K562 (cell line): ENCODE data around the gene RBMS1. TPM values are rescaled to one million over a fixed set of nuclear protein-coding genes. Genes with fewer than 3 reads are reported as not detected.

Experiments used
- ATAC-seq: fragments of 200-7000 bp; cut with Tn5 transposase; 3 replicates; pipeline ENCODE4 v1.9.1; 2020; ENCODE audit warnings: moderate library complexity
- BruUV-seq: library from RNA; stranded (reverse); fragments of 400-500 nt; replicated peaks from 2 replicates; lab custom pipeline; 2021; lab: Mats Ljungman, UMichigan
- CTCF ChIA-PET: fragments of 300-600 bp; formaldehyde crosslinking; extraction: SDS; loops from one replicate; lab custom pipeline; 2021; ENCODE audit warnings: low intra/inter-chr PET ratio; lab: Yijun Ruan, JAX
- POLR2A ChIA-PET: fragments of 300-600, 350-650 bp; sonication (Branson Sonifier 250); formaldehyde crosslinking; extraction: SDS; loops from one replicate; lab custom pipeline; 2021; ENCODE audit warnings: antibody characterized with exemption, inconsistent platforms; lab: Yijun Ruan, JAX
- DNase-seq, 4 experiments: peaks; one replicate each; pipeline versions ENCODE4 v3.0.0 to v3.0.0-alpha.2; 2011 to 2018; ENCODE audit warnings: low spot score in 3 of 4, mixed read lengths in 3 of 4; ENCODE audit errors: extremely low read depth in 1 of 4
- FAIRE-seq: peaks from 2 replicates; lab custom pipeline; 2011; peaks lifted over from hg19 to GRCh38; lab: Jason Lieb, UNC
- H2AFZ ChIP-seq: 2 replicates; pipeline ENCODE4 v1.6.0; 2011; ENCODE audit warnings: low read depth, low read length, control low read depth, inconsistent platforms
- H3K27ac ChIP-seq: fragments of 200-600 bp; 3 replicates; pipeline ENCODE4 v1.8.0; 2011; ENCODE audit warnings: low read depth, mild to moderate bottlenecking, control low read depth, inconsistent platforms, low read length, moderate library complexity, mixed read lengths; ENCODE audit errors: extremely low read depth
- H3K27me3 ChIP-seq, 2 experiments: fragments of 300-600 bp in 1 of 2; 2 replicates in 1 of 2; 3 replicates in 1 of 2; pipeline versions ENCODE4 v1.6.0 to v1.8.0; 2011; ENCODE audit warnings: inconsistent platforms in 2 of 2, low read length in 2 of 2, mild to moderate bottlenecking in 1 of 2, mixed read lengths in 1 of 2, moderate library complexity in 1 of 2; ENCODE audit not compliant: control insufficient read depth in 2 of 2, insufficient read depth in 2 of 2
- H3K36me3 ChIP-seq: fragments of 300-600 bp; 3 replicates; pipeline ENCODE4 v1.8.0; 2011; ENCODE audit warnings: mild to moderate bottlenecking, low read length, inconsistent platforms; ENCODE audit not compliant: control insufficient read depth, insufficient read depth
- H3K4me1 ChIP-seq, 2 experiments: fragments of 200-600 bp in 1 of 2; replicated peaks in 1 of 2; 2 replicates in 1 of 2; 3 replicates in 1 of 2; pipeline versions ENCODE4 v1.5.1 to v1.8.0; 2011; ENCODE audit warnings: inconsistent platforms in 2 of 2, low read length in 2 of 2, mild to moderate bottlenecking in 1 of 2, mixed read lengths in 1 of 2, moderate library complexity in 1 of 2; ENCODE audit not compliant: control insufficient read depth in 2 of 2, insufficient read depth in 2 of 2
- H3K4me2 ChIP-seq: 2 replicates; pipeline ENCODE4 v1.6.1; 2011; ENCODE audit warnings: low read length, control low read depth, inconsistent platforms, mixed read lengths; ENCODE audit not compliant: insufficient read depth
- H3K4me3 ChIP-seq: fragments of 200-600 bp; sonication (generic), shearing (Covaris generic); 2 replicates; pipeline ENCODE4 v1.5.1; 2016; ENCODE audit warnings: control low read depth, inconsistent platforms
- H3K79me2 ChIP-seq: fragments of 200-600 bp; 3 replicates; pipeline ENCODE4 v1.8.0; 2011; ENCODE audit warnings: low read length, inconsistent platforms; ENCODE audit not compliant: control insufficient read depth, insufficient read depth
- H3K9ac ChIP-seq, 2 experiments: 2 replicates each; pipeline versions ENCODE4 v1.6.0 to v1.6.1; 2011; ENCODE audit warnings: low read depth in 2 of 2, low read length in 2 of 2, control low read depth in 1 of 2, inconsistent platforms in 1 of 2, mild to moderate bottlenecking in 1 of 2, mixed read lengths in 1 of 2; ENCODE audit not compliant: insufficient read depth in 1 of 2
- H3K9me1 ChIP-seq: one replicate; pipeline ENCODE4 v1.6.0; 2011; ENCODE audit warnings: inconsistent platforms, mild to moderate bottlenecking, low read length, moderate library complexity; ENCODE audit not compliant: control insufficient read depth, insufficient read depth
- H3K9me3 ChIP-seq: replicated peaks from 2 replicates; pipeline ENCODE4 v1.5.1; 2011; ENCODE audit warnings: low read depth, low read length, inconsistent platforms; ENCODE audit not compliant: control insufficient read depth, insufficient read depth
- H4K20me1 ChIP-seq: replicated peaks from 2 replicates; pipeline ENCODE4 v1.6.1; 2011; ENCODE audit warnings: low read length, inconsistent platforms, mixed read lengths; ENCODE audit not compliant: control insufficient read depth, insufficient read depth
- HDAC6 ChIP-seq: IDR thresholded peaks from 2 replicates; pipeline ENCODE4 v1.6.1; 2012; ENCODE audit warnings: low read depth, mild to moderate bottlenecking, control low read depth, inconsistent platforms, low read length, moderate library complexity
- PTBP1 ChIP-seq: fragments of 200-400 bp; formaldehyde crosslinking; IDR thresholded peaks from 2 replicates; pipeline ENCODE4 v1.6.1; 2017; ENCODE audit warnings: low read depth, low read length
- RB1 ChIP-seq: fragments of 450-650 bp; IDR thresholded peaks from 2 replicates; pipeline ENCODE4 v1.6.1; 2017; ENCODE audit warnings: low read depth, mild to moderate bottlenecking
- RBBP5 ChIP-seq: fragments of 200-600 bp; sonication (generic); IDR thresholded peaks from 2 replicates; pipeline ENCODE4 v1.6.1; 2012; ENCODE audit warnings: borderline replicate concordance, mild to moderate bottlenecking, low read length, control low read depth, inconsistent platforms; ENCODE audit not compliant: insufficient read depth, poor library complexity, severe bottlenecking
- U2AF1 ChIP-seq: fragments of 200-400 bp; formaldehyde crosslinking; optimal IDR thresholded peaks from 2 replicates; pipeline ENCODE3; 2017; ENCODE audit warnings: mild to moderate bottlenecking, low read depth, low read length, moderate library complexity
- ZNF280B ChIP-seq: fragments of 250-450 bp; sonication (Bioruptor Pico); IDR thresholded peaks from 2 replicates; pipeline ENCODE4 v1.5.1; 2021; ENCODE audit warnings: mild to moderate bottlenecking
- WGBS: fragments of 100-300 bp; shearing (Covaris generic); methylation state at CpG from one replicate; pipeline ENCODE4 v1.1.6; 2016; ENCODE audit warnings: low coverage, mixed read lengths; ENCODE audit not compliant: insufficient coverage; ENCODE audit errors: missing lambda C conversion rate; 5-methylcytosine and 5-hydroxymethylcytosine counted together
- in situ Hi-C: fragments of 300-500 bp; cut with MboI; formaldehyde crosslinking; loops from 4 replicates; pipeline ENCODE4 v1.15.0; 2018; ENCODE audit warnings: inconsistent platforms, mixed read lengths
- intact Hi-C: fragments of 100-400 bp; cut with micrococcal nuclease; formaldehyde crosslinking; loops from 2 replicates; pipeline ENCODE4 v1.14.2; 2022
- polyA plus RNA-seq, 8 experiments: library from polyadenylated mRNA; depleted of rRNA in 4 of 8; stranded (reverse) in 5 of 8; unstranded in 3 of 8; fragments of >200 nt; fragmentation: Nextera tagmentation in 2 of 8; fragmentation: Illumina TruSeq in 1 of 8; extraction: Ambion mirVana in 2 of 8; extraction: Trizol in 1 of 8; gene quantifications; 2 replicates each; pipeline versions ENCODE4 v1.2.1 to v1.2.3, GENCODE V29; 2011 to 2014; ENCODE audit warnings: inconsistent platforms in 1 of 8, missing spikeins in 1 of 8
- total RNA-seq, 7 experiments: library from RNA; depleted of rRNA in 6 of 7; stranded (reverse); fragments of >200 nt in 6 of 7; fragmentation: Illumina TruSeq in 2 of 7; extraction: Trizol in 2 of 7; gene quantifications; 2 replicates each; pipeline versions ENCODE4 v1.2.1 to v1.2.3, GENCODE V29; 2011 to 2021; ENCODE audit warnings: low replicate concordance in 1 of 7
- TF ChIP-seq, protein P1 (sequence below), 2 experiments: fragments of 450-650 bp in 1 of 2; sonication (generic) in 1 of 2; formaldehyde crosslinking; conservative IDR thresholded peaks; 2 replicates each; pipeline versions ENCODE4 v1.4.0 to v1.8.1; 2020 to 2022; ENCODE audit warnings: mild to moderate bottlenecking in 1 of 2, missing genetic modification reagents in 1 of 2
- TF ChIP-seq, protein P2 (sequence below): fragments of 250-450 bp; sonication (Bioruptor Pico); IDR thresholded peaks from 2 replicates; pipeline ENCODE4 v1.5.0; 2021
- TF ChIP-seq, protein P3 (sequence below): fragments of 450-650 bp; IDR thresholded peaks from 2 replicates; pipeline ENCODE4 v1.6.1; 2014; ENCODE audit warnings: low read depth, mild to moderate bottlenecking, moderate library complexity, borderline replicate concordance

Gene RBMS1
- total and polyA plus RNA-seq, 9 of the 15 experiments (the other 6 are each of a cell fraction or from before 2014, with no cell fraction given): 0.04 to 0.31 (median 0.09) TPM; not detected in 6

DNA sequence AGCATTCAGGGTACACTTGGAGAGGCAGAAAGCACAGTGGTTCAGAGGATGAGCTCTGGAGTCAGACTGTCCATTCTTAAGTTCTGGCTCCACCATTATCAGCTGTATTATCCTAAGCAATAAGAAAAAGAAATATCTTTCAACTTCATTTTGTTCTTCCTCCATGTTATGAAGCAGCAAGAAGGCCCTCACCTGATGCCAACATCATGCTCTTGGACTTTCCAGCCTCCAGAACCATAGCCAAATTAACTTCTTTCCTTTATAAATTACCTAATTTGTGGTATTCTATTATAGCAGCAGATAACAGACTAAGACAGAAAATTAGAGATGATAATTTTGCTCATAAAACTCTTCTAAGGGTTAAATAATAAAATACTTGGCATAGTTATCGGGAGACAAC, 137.1 kb downstream of the RBMS1 start:
- intact Hi-C loops (no loop called here), in situ Hi-C loops (no loop called here)
- no peak for FAIRE-seq
- BruUV-seq: no TSS peak
- Histone ChIP-seq H3K9ac (no peak overlapping the region), H3K79me2 (no peaks in the 10 kb centered on the region), H3K4me3 (no peak overlapping the region), H3K9me1 (no peaks in the 10 kb centered on the region), H4K20me1 (no peaks in the 10 kb centered on the region), H3K27ac (no peak overlapping the region), H3K9me3 (no peaks in the 10 kb centered on the region)
- WGBS: 0% methylated on average over 1 of the region's 1 CpG
- ChIA-PET POLR2A (no interaction called here), CTCF (no interaction called here)
- DNase-seq: no peak
- TF ChIP-seq U2AF1: no peak
- TF ChIP-seq, protein P1, sequence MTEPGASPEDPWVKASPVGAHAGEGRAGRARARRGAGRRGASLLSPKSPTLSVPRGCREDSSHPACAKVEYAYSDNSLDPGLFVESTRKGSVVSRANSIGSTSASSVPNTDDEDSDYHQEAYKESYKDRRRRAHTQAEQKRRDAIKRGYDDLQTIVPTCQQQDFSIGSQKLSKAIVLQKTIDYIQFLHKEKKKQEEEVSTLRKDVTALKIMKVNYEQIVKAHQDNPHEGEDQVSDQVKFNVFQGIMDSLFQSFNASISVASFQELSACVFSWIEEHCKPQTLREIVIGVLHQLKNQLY (CRISPR knock-in tag; conservative IDR thresholded peaks at IDR 0.05): no peak
- TF ChIP-seq, protein P2, sequence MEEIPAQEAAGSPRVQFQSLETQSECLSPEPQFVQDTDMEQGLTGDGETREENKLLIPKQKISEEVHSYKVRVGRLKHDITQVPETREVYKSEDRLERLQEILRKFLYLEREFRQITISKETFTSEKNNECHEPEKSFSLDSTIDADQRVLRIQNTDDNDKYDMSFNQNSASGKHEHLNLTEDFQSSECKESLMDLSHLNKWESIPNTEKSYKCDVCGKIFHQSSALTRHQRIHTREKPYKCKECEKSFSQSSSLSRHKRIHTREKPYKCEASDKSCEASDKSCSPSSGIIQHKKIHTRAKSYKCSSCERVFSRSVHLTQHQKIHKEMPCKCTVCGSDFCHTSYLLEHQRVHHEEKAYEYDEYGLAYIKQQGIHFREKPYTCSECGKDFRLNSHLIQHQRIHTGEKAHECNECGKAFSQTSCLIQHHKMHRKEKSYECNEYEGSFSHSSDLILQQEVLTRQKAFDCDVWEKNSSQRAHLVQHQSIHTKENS: no peak
- no peak for TF ChIP-seq HDAC6
- TF ChIP-seq, protein P3, sequence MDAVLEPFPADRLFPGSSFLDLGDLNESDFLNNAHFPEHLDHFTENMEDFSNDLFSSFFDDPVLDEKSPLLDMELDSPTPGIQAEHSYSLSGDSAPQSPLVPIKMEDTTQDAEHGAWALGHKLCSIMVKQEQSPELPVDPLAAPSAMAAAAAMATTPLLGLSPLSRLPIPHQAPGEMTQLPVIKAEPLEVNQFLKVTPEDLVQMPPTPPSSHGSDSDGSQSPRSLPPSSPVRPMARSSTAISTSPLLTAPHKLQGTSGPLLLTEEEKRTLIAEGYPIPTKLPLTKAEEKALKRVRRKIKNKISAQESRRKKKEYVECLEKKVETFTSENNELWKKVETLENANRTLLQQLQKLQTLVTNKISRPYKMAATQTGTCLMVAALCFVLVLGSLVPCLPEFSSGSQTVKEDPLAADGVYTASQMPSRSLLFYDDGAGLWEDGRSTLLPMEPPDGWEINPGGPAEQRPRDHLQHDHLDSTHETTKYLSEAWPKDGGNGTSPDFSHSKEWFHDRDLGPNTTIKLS: no peak
- no peak for TF ChIP-seq RB1
- TF ChIP-seq RBBP5: no peak
- TF ChIP-seq ZNF280B (CRISPR knock-in tag): no peak
- no peak for TF ChIP-seq PTBP1
- TF ChIP-seq, all 486 proteins: peak for 0
- no peak for ATAC-seq
- Histone ChIP-seq H3K4me2 (no peak overlapping the region), H3K36me3 (no peaks in the 10 kb centered on the region), H3K27me3 (no peaks in the 10 kb centered on the region), H2AFZ (no peak overlapping the region), H3K4me1 (no peaks in the 10 kb centered on the region)
